Inferior parietal cortex (tissue), 1 donor: ENCODE measurements around the gene NOC3L.

Experiments used
- DNase-seq: peaks from one replicate; pipeline ENCODE4 v3.0.0-alpha.2; 2016; ENCODE audit errors: extremely low spot score

Gene NOC3L

DNA sequence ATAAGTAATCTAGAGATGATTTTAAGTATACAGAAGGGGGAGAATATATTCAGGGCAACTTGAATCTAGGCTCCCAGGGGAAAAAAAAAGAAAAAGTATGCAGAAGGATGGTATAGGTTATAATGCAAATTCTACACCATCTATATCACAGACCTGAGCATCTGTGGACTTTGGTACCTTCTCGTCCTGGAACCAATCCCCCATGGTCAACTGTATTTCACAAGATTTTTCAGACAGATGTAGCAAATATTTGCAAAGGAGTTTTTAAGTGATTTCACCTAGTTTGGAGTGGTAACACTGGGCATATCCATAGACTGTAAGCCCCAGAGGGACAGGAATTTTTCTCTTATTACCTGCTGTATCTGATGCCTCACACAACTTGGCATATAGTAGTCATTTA is 58.8 kb downstream of the NOC3L start:
- no peak for DNase-seq

DNA sequence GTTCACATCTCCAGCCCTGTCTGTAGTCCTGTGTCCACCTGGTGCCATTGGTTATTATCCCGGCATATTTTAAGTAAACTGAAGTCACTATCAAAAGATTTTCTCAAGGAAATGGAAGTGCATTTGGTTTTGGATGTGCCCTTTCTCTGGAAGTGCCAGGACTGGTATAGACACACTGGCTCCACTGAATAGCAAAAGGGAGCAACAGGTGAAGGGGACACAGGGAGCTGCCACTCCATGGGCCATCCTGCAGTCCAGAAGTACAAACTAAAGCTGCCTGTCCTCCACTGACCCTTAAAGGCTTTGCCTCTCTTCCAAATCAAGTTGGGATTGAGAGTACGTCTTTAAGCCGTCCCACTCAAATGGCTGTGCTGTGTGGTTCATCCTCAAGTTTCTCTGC is 62.7 kb downstream of the NOC3L start:
- DNase-seq = no peak

DNA sequence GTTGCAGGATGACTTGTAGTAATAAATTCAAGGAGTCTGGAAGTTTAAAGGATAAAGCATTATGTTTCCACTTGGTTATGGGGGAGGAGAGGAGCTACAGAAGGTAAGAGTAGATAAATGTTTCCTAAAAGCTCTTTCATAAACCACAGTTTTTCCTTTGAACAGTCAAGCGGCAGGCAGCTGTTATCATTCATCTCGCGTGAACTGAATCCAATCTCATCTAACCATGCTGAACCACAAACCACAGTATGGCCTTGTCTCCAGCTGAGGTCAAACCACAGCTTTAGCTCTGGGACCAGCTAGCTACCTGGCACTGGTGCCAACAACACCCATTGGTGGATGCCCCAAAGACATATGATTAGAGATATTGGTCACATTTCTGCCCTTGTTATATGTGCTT is 63.3 kb downstream of the NOC3L start:
- DNase-seq = no peak

DNA sequence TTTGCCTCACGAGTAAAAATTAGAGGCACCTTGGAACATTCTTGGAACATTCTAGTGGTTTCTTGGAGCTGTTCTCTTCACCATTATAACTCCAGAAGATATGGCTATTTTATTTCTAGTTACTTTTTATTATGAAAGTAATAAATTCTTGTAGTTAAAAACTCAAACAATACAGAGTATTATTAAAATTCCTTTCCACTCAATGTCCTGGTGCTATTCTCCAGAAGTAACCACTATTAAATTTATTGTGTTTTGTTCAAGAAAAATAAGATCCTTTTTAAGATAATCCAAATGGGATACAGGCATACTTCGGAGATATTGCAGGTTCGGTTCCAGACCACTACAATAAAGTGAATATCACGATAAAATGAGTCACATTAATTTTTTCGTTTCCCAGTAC is 68.6 kb downstream of the NOC3L start:
- DNase-seq = no peak

DNA sequence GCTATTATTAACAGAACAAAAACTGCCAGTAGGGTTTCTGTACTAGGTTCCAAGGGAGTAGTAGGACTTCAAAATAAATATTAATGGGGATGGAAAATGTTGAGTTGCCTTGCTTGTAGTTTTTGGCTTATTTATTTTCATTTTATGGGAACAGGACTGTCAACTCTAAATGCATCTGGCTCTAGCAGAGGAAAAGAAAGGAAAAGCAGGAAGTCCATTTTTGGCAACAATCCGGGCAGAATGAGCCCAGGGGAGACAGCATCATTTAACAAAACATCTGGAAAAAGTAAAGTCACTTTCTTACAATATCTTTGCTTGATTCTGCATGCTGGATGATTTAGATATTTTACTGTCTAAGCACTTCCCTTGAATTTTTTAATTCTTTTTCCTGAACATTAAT is 69.4 kb downstream of the NOC3L start:
- DNase-seq = no peak

DNA sequence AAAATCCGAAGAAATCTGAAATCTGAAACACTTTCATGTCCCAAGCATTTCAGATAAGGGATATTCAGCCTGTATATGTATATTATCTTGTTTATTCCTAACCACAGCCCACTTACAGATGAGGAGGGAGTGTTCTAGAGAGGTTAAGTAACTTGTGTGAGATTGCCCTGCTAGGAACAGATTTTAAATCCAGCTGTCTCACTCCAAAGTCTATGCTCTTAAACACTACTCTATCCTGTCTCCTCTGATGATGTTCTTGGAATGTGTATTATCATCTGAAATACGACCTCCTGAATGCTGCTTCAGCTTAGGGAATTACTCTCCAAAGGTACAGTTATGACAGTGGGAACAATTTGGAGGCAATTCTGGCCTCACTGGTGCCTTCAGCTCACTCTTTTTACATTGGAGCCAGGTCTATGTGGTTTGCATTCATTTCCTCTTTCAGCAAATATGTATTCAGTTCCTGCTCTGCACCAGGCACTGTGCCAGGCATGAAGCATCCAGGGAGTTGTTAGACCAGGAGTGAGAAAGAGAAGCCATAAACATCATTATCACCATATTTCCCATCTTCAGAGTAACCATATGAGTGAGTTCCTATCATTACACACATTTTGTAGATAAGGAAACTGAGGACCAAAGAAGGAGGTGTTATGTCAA is 70.2 kb downstream of the NOC3L start:
- no peak for DNase-seq

DNA sequence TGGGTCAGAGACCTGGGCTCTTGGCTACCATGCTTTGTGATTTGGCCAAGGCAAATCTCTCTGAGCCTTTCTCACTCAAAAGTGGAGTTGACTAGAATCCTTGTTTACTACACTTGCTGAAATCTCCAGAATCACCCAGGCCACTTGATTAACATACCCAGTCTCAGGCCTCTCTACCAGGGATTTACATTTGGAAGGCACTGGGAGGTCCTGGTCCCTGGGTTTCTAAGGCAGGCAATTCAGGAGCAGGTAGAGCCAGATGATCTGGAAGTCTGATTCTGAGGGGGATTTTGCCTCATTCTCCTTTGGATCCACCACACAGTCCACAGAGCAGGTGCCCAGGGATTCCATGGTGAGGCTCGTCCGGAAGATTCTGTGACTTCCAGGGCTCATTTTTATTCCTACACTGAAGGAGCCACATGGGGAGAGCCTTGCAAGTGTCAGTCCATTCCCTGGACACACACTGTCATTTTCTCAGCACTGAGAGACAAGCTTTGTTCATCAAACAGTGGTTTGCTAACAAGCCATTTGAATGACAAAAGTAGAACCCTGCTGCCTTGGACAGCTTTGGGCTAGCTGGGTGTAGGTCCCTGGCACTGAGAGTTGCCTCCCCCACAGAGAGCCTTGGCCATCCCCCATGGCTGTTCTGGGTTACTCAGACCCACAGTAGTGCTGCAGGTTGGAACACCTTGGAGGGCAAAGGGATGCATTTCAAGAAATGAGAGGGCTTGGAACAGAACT is 74.2 kb downstream of the NOC3L start:
- DNase-seq = no peak

DNA sequence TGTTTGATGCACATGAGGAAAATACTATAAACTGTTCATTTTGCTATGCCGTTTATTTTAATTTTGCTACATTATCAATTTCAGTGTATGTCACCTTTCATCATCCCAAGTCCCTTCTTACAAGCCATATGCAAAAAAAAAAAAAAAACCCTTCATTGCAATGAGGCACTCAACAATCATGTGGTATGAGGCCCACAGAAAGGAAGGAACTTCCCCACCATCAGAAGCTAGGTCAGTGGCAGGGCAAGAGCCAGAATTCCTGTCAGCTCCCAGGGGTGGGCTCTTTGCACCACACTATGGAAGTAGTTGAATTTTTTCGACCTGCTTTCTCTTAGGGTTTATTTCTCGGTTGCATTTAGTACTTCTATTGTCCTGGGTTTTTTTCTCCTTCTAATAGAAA is 75.4 kb downstream of the NOC3L start:
- DNase-seq = no peak

DNA sequence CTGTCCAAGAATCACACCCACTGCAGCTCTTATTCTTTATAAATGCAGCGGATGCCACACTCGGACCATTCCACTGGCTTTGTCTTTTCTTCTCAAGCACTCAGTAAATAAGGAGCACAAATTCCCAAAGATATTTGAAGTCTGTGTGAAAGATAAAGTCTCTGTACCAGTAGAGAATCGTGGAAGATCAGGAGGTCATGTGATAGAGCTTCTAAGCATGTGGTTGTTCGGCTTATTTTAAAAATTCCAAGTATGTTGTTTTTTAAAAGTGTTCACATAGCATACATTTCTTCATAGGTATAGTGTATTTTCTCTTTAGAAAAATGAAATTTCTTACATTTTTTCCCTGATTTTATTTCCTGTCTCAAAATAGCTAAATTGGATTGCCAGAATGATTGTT is 75.8 kb downstream of the NOC3L start:
- no peak for DNase-seq

DNA sequence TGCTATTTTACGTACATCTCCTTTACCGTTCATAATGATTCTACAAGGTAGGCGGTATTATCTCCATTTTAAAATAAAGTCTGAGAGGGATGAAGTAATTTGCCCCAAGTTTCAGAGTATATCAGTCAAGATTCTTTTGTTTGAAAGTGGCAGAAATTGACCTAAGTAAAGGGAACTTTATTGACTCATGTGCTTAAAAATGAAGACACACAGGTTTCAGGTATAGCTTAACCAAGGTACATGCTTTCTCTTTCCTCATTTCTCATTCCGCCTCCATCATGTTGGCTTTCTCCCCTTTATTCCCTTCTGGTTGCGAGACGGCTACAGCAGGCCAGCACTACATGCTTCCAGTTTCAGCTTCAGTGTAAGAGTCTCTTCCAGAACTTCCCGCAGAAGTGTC is 77.5 kb downstream of the NOC3L start:
- DNase-seq = no peak
